ENCODE measurements around the gene AJUBA.

AJUBA gene

DNA sequence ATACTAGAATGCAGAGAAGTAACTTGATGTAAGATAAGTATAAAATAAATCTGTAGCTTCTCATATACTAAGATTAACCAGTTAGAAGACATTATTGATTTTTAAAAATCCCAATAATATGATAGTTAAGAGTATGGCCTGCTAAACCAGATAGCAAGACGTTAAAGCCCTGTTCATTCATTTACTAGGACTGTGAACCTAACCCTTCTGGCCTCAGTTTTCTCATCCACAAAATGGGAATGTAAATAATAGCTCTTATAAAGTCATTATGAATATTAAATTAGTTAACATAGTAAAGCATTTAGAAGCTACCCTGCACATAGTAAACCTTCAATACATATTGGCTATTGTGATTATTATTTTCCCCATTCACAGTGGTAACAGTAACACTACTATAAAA lies 47.2 kb downstream of the AJUBA start:
- DNase-seq (ENCODE audit: low spot score) = no peak

DNA sequence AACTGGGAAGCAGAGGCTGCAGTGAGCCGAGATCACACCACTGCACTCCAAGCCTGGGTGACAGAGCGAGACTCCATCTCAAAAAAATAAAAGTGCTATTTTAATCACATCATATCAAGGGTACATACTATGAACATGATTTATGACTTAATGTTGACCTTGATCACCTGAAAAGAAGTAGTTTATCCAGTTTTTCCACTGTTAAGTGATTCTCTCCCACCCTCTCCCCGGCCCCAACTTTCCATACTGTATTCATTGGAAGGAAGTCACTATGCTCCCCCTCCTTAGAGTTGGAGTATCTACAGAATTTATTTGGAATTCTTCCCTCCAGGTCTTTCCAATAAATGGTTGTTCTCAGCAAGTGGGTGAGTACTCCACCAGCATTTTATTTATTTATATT lies 50.2 kb downstream of the AJUBA start:
- no peak for DNase-seq (ENCODE audit: low spot score)

DNA sequence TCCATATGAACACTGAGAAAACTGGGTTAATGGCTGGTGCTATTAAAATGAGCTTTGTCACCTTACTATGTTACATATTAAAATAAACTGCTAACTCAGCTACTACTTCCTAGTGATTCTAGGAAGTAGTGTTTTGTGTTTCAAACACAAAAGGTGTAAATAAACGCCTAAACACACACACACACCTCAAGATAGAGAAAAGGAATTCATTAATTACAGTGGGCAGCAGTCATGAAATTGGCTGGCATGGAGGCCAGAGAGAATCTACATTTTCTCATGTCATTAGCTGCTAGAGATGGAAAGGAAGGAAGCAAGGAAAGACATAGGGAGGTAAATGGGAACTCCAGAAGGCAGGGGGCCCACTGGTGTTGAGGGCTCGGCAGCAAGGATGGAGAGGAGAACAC lies 52.4 kb downstream of the AJUBA start:
- no peak for DNase-seq (ENCODE audit: low spot score)

DNA sequence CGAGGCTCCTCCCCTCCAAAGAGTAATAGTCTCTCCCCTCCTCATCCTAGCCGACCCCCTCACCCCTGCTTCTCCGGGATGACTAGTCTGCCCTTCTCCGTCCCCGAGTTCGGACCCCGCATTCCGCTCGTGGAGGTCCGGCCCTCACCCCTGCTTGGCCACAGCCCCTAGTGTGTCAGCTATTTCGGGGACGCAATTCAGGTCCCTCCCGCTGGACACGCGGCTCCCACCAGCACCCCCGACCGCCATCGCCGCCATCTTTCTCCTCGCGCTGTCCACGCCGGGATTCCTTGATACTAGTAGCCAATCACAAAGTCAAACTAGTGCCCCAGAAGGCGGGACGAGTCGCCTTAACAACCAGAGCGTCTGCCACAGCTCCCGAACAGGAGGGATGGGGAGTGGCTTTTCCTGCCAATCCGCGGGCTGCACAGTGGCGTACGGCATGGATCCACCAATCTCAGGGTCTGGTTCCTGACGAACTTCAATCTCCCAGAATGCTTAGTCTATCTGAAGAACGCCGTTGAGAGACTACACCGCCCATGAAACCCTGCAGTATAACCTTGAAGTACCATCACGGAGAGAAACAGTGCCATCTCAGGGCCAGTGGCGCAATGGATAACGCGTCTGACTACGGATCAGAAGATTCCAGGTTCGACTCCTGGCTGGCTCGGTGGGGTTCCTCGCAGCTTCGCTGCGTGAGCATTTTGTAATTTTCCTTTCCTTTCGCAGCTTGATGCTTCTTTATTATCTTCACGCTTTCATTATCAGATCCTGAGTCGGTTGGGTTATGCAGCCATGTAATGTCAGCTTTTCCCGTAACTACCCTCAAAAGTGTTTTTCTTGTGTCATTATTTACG lies 53.0 kb downstream of the AJUBA start, which contains the start of gene PRMT5:
Gene PRMT5 (minus strand): TSS at position 273 of the 857 bp plus-strand sequence. CDS start 15 bp downstream, at position 258.
- DNase-seq (ENCODE audit: low spot score) = peak; percentile 100

DNA sequence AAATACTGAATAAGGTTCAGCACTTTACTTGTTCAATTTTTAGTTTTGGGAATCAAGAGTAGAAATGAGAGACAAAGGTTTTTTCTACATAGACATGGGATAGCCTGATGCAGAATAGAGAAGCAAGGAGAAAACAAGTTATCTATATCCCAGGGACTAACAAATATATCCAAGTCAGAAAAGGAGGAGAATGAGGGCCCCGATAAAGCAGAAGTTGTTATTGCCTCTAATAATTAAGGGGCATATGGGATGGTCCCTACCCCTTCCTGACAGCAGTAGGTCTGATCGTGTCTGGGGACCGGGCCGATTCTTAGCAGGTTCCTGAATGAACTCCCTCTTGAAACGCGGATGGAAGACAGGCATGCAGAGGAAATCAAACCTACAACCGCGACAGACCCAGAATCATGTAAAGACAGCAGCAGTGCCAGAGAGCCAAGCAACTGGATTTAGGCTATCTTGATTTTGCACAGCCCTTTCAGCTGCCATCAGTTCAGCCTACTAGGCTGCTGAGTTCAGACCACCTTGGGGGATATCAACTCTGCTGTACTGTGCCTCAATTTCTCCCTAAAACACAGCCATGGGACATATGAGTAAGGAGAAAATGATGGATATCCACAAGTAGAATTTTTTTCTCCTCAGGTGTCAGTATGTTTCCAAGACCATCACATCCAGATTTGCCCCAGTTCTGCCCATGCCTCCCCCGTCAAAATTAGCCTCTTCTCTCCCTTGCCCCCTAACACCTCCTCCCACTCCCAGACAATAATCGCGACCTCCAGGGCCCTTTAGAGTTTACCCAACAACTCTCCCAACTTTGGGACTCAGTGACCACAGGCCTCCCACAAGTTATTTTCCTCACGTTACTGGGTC lies 53.9 kb downstream of the AJUBA start:
- DNase-seq (ENCODE audit: low spot score) = no peak

DNA sequence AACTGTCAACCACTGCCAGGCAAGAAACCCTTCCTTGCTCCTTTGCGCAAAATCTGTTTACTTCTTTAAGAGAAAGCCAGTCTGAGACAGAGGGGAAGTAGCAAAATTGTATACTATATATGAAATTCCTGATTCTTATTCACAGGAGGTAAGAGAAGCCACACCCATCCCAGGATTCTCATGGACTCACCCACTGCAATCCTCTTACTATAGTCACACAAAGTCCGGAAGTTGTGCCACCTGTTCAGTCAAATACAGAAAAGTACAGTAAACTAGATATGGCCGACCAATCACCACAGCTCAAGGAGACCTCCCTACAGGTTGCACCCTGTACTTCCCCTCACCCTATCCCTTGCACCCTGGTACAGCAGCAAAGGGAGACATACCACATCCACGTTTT lies 56.0 kb downstream of the AJUBA start:
- no peak for DNase-seq (ENCODE audit: low spot score)

DNA sequence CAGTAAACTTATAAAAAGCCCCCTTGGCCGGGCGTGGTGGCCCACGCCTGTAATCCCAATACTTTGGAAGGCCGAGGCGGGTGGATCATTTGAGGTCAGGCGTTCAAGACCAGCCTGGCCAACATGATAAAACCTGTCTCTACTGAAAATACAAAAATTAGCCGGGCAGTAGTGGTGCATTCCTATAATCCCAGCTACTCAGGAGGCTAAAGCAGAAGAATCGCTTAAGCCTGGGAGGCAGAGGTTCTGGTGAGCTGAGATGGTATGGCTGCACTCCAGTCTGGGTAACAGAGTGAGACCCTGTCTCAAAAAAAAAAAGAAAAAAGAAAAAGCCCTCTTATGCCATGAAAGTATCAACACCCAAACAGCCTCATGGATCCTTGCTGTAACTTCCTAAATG lies 56.8 kb downstream of the AJUBA start:
- no peak for DNase-seq (ENCODE audit: low spot score)

DNA sequence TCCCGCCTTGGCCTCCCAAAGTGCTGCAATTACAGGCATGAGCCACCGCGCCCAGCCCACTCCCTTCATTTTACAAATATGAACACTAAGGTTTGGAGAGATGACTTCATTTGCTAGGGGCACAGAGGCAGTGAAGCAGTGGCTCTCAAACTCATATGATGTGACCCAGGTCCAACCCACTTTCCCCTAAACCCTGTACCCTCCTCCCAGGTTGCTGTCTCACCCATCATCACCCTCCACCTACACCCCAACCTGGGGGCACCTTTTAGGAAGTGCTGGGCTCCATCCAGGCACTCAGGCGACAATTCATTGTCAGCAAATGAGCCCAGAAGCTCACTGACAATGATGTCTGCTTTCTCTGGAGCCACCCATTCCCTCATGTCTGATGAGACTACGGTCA lies 58.6 kb downstream of the AJUBA start:
- no peak for DNase-seq (ENCODE audit: low spot score)

DNA sequence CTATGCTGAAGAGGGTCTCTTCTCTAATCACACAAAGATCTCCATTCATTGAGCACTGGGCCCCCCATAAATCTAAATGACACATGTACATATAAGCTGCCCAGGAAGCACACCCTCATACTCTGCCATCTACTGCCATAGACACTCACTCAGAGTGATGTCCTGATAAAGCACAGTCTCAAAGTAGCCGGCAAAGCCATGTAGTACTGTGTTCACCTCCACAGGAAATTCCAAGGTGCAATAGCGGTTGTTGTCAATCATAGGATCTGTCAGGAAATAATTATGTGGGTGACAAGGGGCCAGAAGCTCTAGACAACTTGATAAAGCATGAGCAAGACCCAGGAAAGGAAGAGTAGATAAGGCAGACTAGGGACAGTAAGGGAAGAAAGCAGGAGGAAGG lies 60.1 kb downstream of the AJUBA start:
- no peak for DNase-seq (ENCODE audit: low spot score)

Measured in putamen (tissue), 1 donor.